OCI-LY3 (cell line): Measurements from ENCODE around the gene ARMC2.

Experiments
- CTCF ChIP-seq: fragments of 200-600, 300-600 bp; sonication (generic); IDR thresholded peaks from 2 replicates; pipeline ENCODE4 v1.5.1; 2014; ENCODE audit warnings: antibody characterized with exemption, low read length, low read depth
- EZH2phosphoT487 ChIP-seq: fragments of 200-600 bp; shearing (Covaris generic); IDR thresholded peaks from 2 replicates; pipeline ENCODE4 v1.6.1; 2018; ENCODE audit warnings: antibody characterized with exemption, mixed run types, low read depth

- TF ChIP-seq CTCF (no peak), EZH2phosphoT487 (no peak)
Measured at GRCh38 chr6:108945681-108946159, 97.5 kb downstream of the ARMC2 start.
